Measurements from ENCODE around the gene CLCN3.
A peak's percentile ranks its signal among the peaks of the same experiment; 100 is the strongest.

The CLCN3 gene

DNA sequence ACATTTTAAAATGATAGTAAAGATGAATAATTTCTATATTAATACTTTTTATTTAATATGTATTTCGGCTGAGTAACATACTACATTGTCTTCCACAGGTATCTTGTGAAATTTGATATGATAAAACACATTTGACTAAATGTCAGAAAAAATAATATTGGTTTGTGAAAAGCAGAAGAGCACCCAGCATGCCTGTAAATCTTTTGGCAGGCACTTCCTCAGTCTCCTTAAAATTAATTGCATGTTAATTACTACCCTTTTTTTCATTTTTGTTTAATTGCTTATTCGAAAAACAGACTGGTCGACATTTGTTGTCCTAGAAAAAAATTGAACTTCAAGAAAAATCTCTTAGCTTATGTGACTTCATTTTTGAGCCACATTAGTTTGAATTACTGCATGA lies 40.6 kb downstream of the CLCN3 start:
- peak overlapping the region; percentile 62 for H3K4me3 ChIP-seq (replicated peaks; ENCODE audit: low read depth, low read length)
- DNase-seq (ENCODE audit: low read depth) = no peak
- TF ChIP-seq CTCF (IDR thresholded peaks at IDR 0.05; ENCODE audit: low read length, missing control alignments) = no peak

- H3K4me3 ChIP-seq (replicated peaks; ENCODE audit: low read depth, low read length) = no peak overlapping the region
- no peak for DNase-seq (ENCODE audit: low read depth)
- no peak for TF ChIP-seq CTCF (IDR thresholded peaks at IDR 0.05; ENCODE audit: low read length, missing control alignments)
These were observed 41.4 kb downstream of the CLCN3 start for GRCh38 chr4:169661761-169662160.

DNA sequence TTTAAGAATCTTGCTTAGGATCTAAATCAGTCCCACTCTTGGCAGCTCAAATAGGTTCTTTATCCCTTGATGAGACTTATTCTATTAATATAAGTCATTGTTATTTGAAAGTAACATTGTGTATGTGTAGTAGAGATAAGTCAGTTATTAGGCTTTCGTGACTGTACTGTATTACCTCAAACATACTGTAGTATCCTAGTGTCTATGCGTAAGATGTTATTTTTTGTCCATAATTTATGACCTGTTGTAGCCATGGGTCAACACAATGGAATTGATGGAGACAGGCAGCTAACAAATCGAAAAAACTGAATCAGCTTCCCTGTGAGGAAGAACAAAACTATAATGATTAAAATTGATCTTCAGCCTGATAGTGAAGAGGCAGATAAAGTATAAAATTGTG lies 41.8 kb downstream of the CLCN3 start:
- H3K4me3 ChIP-seq (replicated peaks; ENCODE audit: low read depth, low read length) = no peak overlapping the region
- no peak for TF ChIP-seq CTCF (IDR thresholded peaks at IDR 0.05; ENCODE audit: low read length, missing control alignments)
- no peak for DNase-seq (ENCODE audit: low read depth)

DNA sequence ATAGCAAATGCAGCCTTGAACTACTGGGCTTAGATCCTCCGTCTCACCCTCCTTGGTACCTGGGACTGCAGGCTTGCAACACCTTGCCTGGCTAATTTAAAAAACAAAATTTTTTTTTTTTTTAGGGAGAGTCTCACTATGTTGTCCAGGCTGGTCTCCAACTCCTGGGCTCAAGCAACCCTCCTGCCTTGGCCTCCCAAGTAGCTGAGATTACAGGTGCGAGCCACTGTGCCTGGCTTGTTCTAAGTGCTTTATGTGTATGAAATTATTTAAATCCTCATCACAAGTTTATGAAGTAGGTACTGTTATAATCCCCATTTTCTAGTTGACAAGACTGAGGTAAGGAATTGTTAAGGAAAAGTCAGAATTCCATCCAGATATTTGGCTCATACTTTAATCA lies 43.0 kb downstream of the CLCN3 start:
- no peak for DNase-seq (ENCODE audit: low read depth)
- no peak overlapping the region for H3K4me3 ChIP-seq (replicated peaks; ENCODE audit: low read depth, low read length)
- TF ChIP-seq CTCF (IDR thresholded peaks at IDR 0.05; ENCODE audit: low read length, missing control alignments) = no peak

DNA sequence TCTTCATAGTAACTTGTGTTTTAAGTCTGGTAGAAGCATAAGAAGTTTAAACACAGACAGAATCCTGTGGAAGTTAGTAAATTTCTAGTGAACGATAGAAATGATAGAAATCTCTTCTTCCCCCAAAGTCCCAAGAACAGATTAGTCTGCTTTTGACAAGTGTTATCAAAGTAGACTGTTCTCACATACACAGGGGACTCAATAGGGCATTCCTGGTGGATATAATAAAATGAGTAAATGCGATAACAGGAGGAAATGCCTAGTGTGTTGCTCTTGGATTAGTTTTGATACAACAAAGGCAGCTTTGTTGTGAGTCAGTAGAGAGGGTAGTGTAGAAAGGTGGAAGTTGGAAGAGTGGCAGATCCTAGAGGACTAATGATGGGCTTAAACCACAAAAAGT lies 43.5 kb downstream of the CLCN3 start:
- TF ChIP-seq CTCF (IDR thresholded peaks at IDR 0.05; ENCODE audit: low read length, missing control alignments) = no peak
- H3K4me3 ChIP-seq (replicated peaks; ENCODE audit: low read depth, low read length) = no peak overlapping the region
- peak; percentile 62 for DNase-seq (ENCODE audit: low read depth)

DNA sequence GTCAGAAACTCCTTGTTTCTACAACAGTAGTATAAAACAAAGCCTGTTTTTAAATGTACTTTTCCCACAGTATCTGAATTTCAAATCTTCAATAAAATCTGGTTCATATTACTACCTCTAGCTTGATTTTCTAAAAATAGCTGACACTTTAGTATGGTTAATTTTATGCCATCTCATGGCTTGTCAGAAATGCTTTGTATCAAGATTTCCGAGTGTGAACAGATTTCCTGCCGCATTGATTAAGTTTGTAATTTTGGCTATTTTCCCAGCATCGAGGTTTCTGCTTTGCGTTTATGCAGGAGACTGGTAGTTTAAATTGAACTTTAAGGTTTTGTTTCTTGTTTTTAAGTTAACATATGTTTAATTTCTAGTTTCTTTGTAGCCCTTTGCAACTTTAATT lies 44.2 kb downstream of the CLCN3 start:
- DNase-seq (ENCODE audit: low read depth) = no peak
- H3K4me3 ChIP-seq (replicated peaks; ENCODE audit: low read depth, low read length) = no peak overlapping the region
- no peak for TF ChIP-seq CTCF (IDR thresholded peaks at IDR 0.05; ENCODE audit: low read length, missing control alignments)

GRCh38 chr4:169665046-169665737 lies 44.8 kb downstream of the CLCN3 start:
- no peak overlapping the region for H3K4me3 ChIP-seq (replicated peaks; ENCODE audit: low read depth, low read length)
- no peak for DNase-seq (ENCODE audit: low read depth)
- TF ChIP-seq CTCF (IDR thresholded peaks at IDR 0.05; ENCODE audit: low read length, missing control alignments) = no peak
